GM23338 (cell line): ENCODE measurements around the gene SLC35D2. TPM values are rescaled to one million over a fixed set of nuclear protein-coding genes. Genes with fewer than 3 reads are reported as not detected.

Source experiments
- ATAC-seq: fragments of 200-7000 bp; cut with Tn5 transposase; 3 replicates; pipeline ENCODE4 v1.9.1; 2020
- DNase-seq: peaks from one replicate; pipeline ENCODE4 v3.0.0-alpha.2; 2015; ENCODE audit warnings: low spot score
- H2AFZ ChIP-seq: fragments of 200-600 bp; sonication (generic); 2 replicates; pipeline ENCODE4 v1.8.0; 2016; ENCODE audit warnings: antibody characterized with exemption, mild to moderate bottlenecking, moderate library complexity
- H3F3A ChIP-seq: fragments of 200-600 bp; sonication (generic); replicated peaks from 2 replicates; pipeline ENCODE4 v1.8.0; 2017; ENCODE audit warnings: antibody characterized with exemption, mixed run types, low read depth
- H3K27ac ChIP-seq: fragments of 200-600 bp; sonication (generic); 2 replicates; pipeline ENCODE4 v1.6.1; 2016; ENCODE audit warnings: low read depth
- H3K27me3 ChIP-seq: fragments of 200-600 bp; sonication (generic); 2 replicates; pipeline ENCODE4 v1.8.0; 2016; ENCODE audit warnings: mild to moderate bottlenecking, mixed run types, moderate library complexity; ENCODE audit not compliant: insufficient read depth
- H3K36me3 ChIP-seq: fragments of 200-600 bp; sonication (generic); 2 replicates; pipeline ENCODE4 v1.8.0; 2016; ENCODE audit warnings: mild to moderate bottlenecking; ENCODE audit not compliant: insufficient read depth
- H3K4me1 ChIP-seq: fragments of 200-600 bp; sonication (generic); 2 replicates; pipeline ENCODE4 v1.8.0; 2016; ENCODE audit warnings: mild to moderate bottlenecking, moderate library complexity; ENCODE audit not compliant: insufficient read depth
- H3K4me2 ChIP-seq: fragments of 200-600 bp; sonication (generic); 2 replicates; pipeline ENCODE4 v1.7.1; 2017; ENCODE audit warnings: mixed run types
- H3K4me3 ChIP-seq: fragments of 200-600 bp; sonication (generic); 2 replicates; pipeline ENCODE4 v1.6.1; 2016; ENCODE audit warnings: mixed run types
- H3K79me2 ChIP-seq: fragments of 200-600 bp; sonication (generic); replicated peaks from 2 replicates; pipeline ENCODE4 v1.8.0; 2017; ENCODE audit warnings: mild to moderate bottlenecking; ENCODE audit not compliant: insufficient read depth
- H3K9me2 ChIP-seq: fragments of 200-600 bp; sonication (generic); 2 replicates; pipeline ENCODE4 v1.8.0; 2017; ENCODE audit not compliant: insufficient read depth
- H4K20me1 ChIP-seq: fragments of 200-600 bp; sonication (generic); replicated peaks from 2 replicates; pipeline ENCODE4 v1.8.0; 2017; ENCODE audit warnings: mild to moderate bottlenecking; ENCODE audit not compliant: insufficient read depth
- H3K27ac Mint-ChIP-seq: 2 replicates; pipeline ENCODE4 v1.8.0; 2020; ENCODE audit warnings: inconsistent platforms, mild to moderate bottlenecking, moderate library complexity, mixed read lengths
- H3K27me3 Mint-ChIP-seq: 3 replicates; pipeline ENCODE4 v1.8.0; 2022; ENCODE audit warnings: low read depth, mild to moderate bottlenecking, moderate library complexity, mixed read lengths, inconsistent platforms; ENCODE audit not compliant: insufficient read depth, poor library complexity
- H3K36me3 Mint-ChIP-seq: 3 replicates; pipeline ENCODE4 v1.8.0; 2021; ENCODE audit warnings: low read depth, mild to moderate bottlenecking, inconsistent platforms, moderate library complexity, mixed read lengths
- H3K4me1 Mint-ChIP-seq: 3 replicates; pipeline ENCODE4 v1.8.0; 2020; ENCODE audit warnings: mild to moderate bottlenecking, inconsistent platforms, mixed read lengths
- H3K4me3 Mint-ChIP-seq: 3 replicates; pipeline ENCODE4 v1.8.0; 2021; ENCODE audit warnings: moderate library complexity, mild to moderate bottlenecking, inconsistent platforms, mixed read lengths
- H3K9me3 Mint-ChIP-seq: 3 replicates; pipeline ENCODE4 v1.8.0; 2020; ENCODE audit warnings: moderate library complexity, mild to moderate bottlenecking, inconsistent platforms, mixed read lengths
- CREB1 ChIP-seq: fragments of 250-450 bp; sonication (Bioruptor Pico); IDR thresholded peaks from 2 replicates; pipeline ENCODE4 v1.5.0; 2020; ENCODE audit warnings: low read depth, mild to moderate bottlenecking, moderate library complexity
- EZH2 ChIP-seq: fragments of 200-600 bp; sonication (generic); IDR thresholded peaks from one replicate; pipeline ENCODE4 v1.8.0; 2017; ENCODE audit warnings: antibody characterized with exemption, mild to moderate bottlenecking, low read depth; ENCODE audit not compliant: unreplicated experiment
- EZH2phosphoT487 ChIP-seq: fragments of 200-600 bp; sonication (generic); IDR thresholded peaks from one replicate; pipeline ENCODE4 v1.8.1; 2018; ENCODE audit warnings: antibody characterized with exemption; ENCODE audit not compliant: unreplicated experiment
- NANOG ChIP-seq: IDR thresholded peaks from 2 replicates; pipeline ENCODE4 v1.6.1; 2016; ENCODE audit warnings: antibody characterized with exemption, borderline replicate concordance
- POLR2AphosphoS5 ChIP-seq: IDR thresholded peaks from 2 replicates; pipeline ENCODE4 v1.6.1; 2016; ENCODE audit warnings: antibody characterized with exemption, low read depth
- STAT1 ChIP-seq: IDR thresholded peaks from one replicate; pipeline ENCODE4 v1.6.1; 2016; ENCODE audit warnings: antibody characterized with exemption; ENCODE audit not compliant: unreplicated experiment
- polyA plus RNA-seq: library from polyadenylated mRNA; unstranded; fragments of >200 nt; fragmentation: Nextera tagmentation; extraction: Ambion mirVana; gene quantifications from 2 replicates; pipeline ENCODE4 v1.2.1, GENCODE V29; 2016
- total RNA-seq: library from RNA; depleted of rRNA; stranded (reverse); fragments of >200 nt; shearing (Covaris generic); gene quantifications from 2 replicates; pipeline ENCODE4 v1.2.3, GENCODE V29; 2014
- TF ChIP-seq, protein P1 (sequence below): fragments of 250-450 bp; sonication (Bioruptor Pico); IDR thresholded peaks from 2 replicates; pipeline ENCODE4 v1.5.0; 2020; ENCODE audit warnings: mild to moderate bottlenecking, moderate library complexity
- TF ChIP-seq, protein P2 (sequence below), 2 experiments: fragments of 200-600 bp in 1 of 2; sonication (generic) in 1 of 2; conservative IDR thresholded peaks; 2 replicates each; pipeline versions ENCODE4 v1.5.1 to v1.6.1; 2016 to 2017; ENCODE audit warnings: antibody characterized with exemption in 2 of 2, low read depth in 2 of 2, mild to moderate bottlenecking in 2 of 2, moderate library complexity in 1 of 2

Gene SLC35D2
- total and polyA plus RNA-seq, 2 experiments from 2014 or later: 8.2 to 14.4 TPM

DNA sequence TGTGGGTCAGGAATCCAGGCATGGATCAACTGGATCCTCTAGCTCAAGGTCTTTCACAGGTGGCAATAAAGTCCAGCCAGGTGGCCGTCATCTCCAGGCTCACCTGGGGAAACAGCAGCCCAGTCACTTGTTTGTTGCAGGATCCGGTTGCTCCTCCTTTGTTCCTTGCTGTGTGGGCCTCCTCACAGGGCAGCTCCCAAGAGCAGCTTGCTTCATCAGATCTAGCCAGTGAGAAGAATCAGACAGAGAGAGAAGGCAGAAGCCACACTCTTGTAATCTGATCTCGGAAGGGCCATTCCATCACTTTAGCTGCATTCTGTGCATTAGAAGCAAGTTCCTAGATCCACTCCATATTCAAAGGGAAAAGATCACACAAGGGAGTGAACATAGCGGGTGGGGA, 78.3 kb downstream of the SLC35D2 start:
- Histone ChIP-seq H3K4me2 (no peak overlapping the region), H3K27me3 (no peaks in the 10 kb centered on the region), H3K27ac (no peak overlapping the region), H2AFZ (peak overlapping the region; percentile 33; the same call in 1 of the 2 replicates), H3K36me3 (no peaks in the 10 kb centered on the region; the same call in 1 of the 2 replicates), H4K20me1 (no peaks in the 10 kb centered on the region), H3K4me1 (no peaks in the 10 kb centered on the region), H3K4me3 (no peak overlapping the region), H3K79me2 (no peaks in the 10 kb centered on the region), H3F3A (no peaks in the 10 kb centered on the region), H3K9me2 (no peaks in the 10 kb centered on the region; the same call in 1 of the 2 replicates)
- TF ChIP-seq, protein P1, sequence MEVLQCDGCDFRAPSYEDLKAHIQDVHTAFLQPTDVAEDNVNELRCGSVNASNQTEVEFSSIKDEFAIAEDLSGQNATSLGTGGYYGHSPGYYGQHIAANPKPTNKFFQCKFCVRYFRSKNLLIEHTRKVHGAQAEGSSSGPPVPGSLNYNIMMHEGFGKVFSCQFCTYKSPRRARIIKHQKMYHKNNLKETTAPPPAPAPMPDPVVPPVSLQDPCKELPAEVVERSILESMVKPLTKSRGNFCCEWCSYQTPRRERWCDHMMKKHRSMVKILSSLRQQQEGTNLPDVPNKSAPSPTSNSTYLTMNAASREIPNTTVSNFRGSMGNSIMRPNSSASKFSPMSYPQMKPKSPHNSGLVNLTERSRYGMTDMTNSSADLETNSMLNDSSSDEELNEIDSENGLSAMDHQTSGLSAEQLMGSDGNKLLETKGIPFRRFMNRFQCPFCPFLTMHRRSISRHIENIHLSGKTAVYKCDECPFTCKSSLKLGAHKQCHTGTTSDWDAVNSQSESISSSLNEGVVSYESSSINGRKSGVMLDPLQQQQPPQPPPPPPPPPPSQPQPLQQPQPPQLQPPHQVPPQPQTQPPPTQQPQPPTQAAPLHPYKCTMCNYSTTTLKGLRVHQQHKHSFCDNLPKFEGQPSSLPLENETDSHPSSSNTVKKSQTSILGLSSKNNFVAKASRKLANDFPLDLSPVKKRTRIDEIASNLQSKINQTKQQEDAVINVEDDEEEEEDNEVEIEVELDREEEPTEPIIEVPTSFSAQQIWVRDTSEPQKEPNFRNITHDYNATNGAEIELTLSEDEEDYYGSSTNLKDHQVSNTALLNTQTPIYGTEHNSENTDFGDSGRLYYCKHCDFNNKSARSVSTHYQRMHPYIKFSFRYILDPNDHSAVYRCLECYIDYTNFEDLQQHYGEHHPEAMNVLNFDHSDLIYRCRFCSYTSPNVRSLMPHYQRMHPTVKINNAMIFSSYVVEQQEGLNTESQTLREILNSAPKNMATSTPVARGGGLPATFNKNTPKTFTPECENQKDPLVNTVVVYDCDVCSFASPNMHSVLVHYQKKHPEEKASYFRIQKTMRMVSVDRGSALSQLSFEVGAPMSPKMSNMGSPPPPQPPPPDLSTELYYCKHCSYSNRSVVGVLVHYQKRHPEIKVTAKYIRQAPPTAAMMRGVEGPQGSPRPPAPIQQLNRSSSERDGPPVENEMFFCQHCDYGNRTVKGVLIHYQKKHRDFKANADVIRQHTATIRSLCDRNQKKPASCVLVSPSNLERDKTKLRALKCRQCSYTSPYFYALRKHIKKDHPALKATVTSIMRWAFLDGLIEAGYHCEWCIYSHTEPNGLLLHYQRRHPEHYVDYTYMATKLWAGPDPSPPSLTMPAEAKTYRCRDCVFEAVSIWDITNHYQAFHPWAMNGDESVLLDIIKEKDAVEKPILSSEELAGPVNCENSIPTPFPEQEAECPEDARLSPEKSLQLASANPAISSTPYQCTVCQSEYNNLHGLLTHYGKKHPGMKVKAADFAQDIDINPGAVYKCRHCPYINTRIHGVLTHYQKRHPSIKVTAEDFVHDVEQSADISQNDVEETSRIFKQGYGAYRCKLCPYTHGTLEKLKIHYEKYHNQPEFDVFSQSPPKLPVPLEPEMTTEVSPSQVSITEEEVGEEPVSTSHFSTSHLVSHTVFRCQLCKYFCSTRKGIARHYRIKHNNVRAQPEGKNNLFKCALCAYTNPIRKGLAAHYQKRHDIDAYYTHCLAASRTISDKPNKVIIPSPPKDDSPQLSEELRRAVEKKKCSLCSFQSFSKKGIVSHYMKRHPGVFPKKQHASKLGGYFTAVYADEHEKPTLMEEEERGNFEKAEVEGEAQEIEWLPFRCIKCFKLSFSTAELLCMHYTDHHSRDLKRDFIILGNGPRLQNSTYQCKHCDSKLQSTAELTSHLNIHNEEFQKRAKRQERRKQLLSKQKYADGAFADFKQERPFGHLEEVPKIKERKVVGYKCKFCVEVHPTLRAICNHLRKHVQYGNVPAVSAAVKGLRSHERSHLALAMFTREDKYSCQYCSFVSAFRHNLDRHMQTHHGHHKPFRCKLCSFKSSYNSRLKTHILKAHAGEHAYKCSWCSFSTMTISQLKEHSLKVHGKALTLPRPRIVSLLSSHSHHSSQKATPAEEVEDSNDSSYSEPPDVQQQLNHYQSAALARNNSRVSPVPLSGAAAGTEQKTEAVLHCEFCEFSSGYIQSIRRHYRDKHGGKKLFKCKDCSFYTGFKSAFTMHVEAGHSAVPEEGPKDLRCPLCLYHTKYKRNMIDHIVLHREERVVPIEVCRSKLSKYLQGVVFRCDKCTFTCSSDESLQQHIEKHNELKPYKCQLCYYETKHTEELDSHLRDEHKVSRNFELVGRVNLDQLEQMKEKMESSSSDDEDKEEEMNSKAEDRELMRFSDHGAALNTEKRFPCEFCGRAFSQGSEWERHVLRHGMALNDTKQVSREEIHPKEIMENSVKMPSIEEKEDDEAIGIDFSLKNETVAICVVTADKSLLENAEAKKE (CRISPR knock-in tag): peak; percentile 28; the same call in 1 of the 2 replicates
- TF ChIP-seq CREB1 (CRISPR knock-in tag): no peak
- Mint-ChIP-seq H3K27ac (no peak overlapping the region), H3K9me3 (0 out of 3 replicates have a peak, but pooled peaks cover 3% of the 10 kb centered on the region), H3K27me3 (peaks cover 7% of the 10 kb centered on the region), H3K36me3 (no peaks in the 10 kb centered on the region), H3K4me3 (no peak overlapping the region), H3K4me1 (peaks cover 3% of the 10 kb centered on the region; the same call in 1 of the 3 replicates)
- peak; percentile 84 for ATAC-seq
- peak; percentile 35 for DNase-seq

DNA sequence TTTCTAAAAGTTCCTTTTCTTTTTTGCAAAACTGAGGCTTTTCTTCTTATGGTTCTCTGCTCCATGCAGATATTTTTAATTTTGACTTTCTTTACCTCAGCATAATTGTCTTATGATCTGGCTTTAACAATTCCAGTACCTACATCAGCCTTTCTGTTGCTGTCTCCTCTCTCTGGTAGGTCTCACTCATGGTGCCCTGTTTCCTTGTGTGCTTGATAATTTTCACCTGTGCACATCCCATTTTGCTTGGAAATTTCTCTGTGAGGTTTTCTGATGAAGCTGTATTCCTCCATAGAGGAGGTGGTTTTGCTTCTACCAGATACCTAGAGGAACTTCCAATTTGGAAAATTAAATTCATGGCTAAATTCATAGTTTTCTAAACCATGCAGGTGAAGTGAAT, 79.3 kb downstream of the SLC35D2 start:
- Mint-ChIP-seq H3K4me3 (no peak overlapping the region), H3K36me3 (no peaks in the 10 kb centered on the region), H3K27me3 (peaks cover 7% of the 10 kb centered on the region), H3K9me3 (0 out of 3 replicates have a peak, but pooled peaks cover 3% of the 10 kb centered on the region), H3K4me1 (peaks cover 3% of the 10 kb centered on the region; the same call in 1 of the 3 replicates), H3K27ac (no peak overlapping the region)
- Histone ChIP-seq H3K27me3 (no peaks in the 10 kb centered on the region), H3K4me3 (no peak overlapping the region), H3K36me3 (no peaks in the 10 kb centered on the region; the same call in 1 of the 2 replicates), H3K9me2 (no peaks in the 10 kb centered on the region; the same call in 1 of the 2 replicates), H3K27ac (no peak overlapping the region), H3K4me1 (no peaks in the 10 kb centered on the region), H3K79me2 (no peaks in the 10 kb centered on the region), H3F3A (no peaks in the 10 kb centered on the region), H2AFZ (no peak overlapping the region), H4K20me1 (no peaks in the 10 kb centered on the region), H3K4me2 (no peak overlapping the region)
- ATAC-seq: no peak
- DNase-seq: no peak
- TF ChIP-seq, protein P2, sequence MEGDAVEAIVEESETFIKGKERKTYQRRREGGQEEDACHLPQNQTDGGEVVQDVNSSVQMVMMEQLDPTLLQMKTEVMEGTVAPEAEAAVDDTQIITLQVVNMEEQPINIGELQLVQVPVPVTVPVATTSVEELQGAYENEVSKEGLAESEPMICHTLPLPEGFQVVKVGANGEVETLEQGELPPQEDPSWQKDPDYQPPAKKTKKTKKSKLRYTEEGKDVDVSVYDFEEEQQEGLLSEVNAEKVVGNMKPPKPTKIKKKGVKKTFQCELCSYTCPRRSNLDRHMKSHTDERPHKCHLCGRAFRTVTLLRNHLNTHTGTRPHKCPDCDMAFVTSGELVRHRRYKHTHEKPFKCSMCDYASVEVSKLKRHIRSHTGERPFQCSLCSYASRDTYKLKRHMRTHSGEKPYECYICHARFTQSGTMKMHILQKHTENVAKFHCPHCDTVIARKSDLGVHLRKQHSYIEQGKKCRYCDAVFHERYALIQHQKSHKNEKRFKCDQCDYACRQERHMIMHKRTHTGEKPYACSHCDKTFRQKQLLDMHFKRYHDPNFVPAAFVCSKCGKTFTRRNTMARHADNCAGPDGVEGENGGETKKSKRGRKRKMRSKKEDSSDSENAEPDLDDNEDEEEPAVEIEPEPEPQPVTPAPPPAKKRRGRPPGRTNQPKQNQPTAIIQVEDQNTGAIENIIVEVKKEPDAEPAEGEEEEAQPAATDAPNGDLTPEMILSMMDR (conservative IDR thresholded peaks at IDR 0.05; ENCODE audit: low read depth in 2 of 2): no peak
- TF ChIP-seq EZH2phosphoT487: no peak
- TF ChIP-seq EZH2: no peak
- TF ChIP-seq STAT1: no peak
- no peak for TF ChIP-seq NANOG
- no peak for TF ChIP-seq POLR2AphosphoS5
